ENCODE data around the gene CEPT1. TPM values are rescaled to one million over a fixed set of nuclear protein-coding genes. Genes with fewer than 3 reads are reported as not detected.

Gene CEPT1
- total RNA-seq, 1 donor from 2014 or later = 33.1 TPM

- DNase-seq (ENCODE audit: low read depth in 2 of 2) = no peak
Measured at GRCh38 chr1:111225717-111226400, 85.8 kb downstream of the CEPT1 start.

- DNase-seq (ENCODE audit: low read depth in 2 of 2) = no peak
Measured at GRCh38 chr1:111227434-111227833, 87.4 kb downstream of the CEPT1 start, which contains the start of gene CHI3L2. CHI3L2 (plus strand) TSS chr1:111227713; CDS start chr1:111227730, 17 bp downstream.

GRCh38 chr1:111227851-111228747 is 88.1 kb downstream of the CEPT1 start:
- peak in 1 of 2 donors; percentile 63 for DNase-seq (ENCODE audit: low read depth in 2 of 2)

DNA sequence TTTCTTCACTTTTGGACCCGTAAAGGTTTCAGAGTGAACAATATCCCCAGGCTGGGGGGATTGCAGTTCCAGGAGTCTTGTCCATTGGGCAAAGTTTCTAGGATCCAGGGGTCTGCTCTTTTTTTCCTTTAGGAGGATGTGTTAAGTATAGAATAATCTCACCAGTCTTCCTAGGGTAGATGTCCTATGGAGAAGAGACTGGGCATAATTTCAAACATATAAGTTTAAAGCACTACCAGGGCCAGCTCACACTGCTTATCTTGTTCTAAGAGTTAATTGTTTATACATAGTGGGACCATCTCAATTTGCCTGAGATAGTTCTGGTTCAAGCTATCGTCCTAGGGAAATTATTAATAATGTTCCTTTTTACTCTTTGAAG is 88.7 kb downstream of the CEPT1 start:
- no peak for DNase-seq (ENCODE audit: low read depth in 2 of 2)

DNA sequence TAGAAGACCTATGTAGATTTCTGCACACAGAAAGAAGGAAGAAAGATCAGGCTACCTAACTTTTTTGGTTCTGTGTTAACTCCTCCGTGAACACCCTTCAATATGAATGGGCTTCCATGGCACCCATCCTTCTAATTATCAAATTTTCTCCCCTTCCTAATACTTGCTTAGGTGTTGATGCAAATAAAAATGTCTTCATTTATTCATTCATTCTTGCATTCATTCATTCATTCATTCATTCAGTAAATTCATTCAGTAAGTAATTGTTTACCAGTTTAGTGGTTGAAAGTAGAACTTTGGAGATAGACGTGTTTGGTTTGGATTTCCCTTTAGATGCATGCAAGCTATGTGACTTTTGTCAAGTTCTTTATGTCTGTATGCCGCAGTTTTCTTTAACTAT is 92.1 kb downstream of the CEPT1 start:
- DNase-seq (ENCODE audit: low read depth in 2 of 2) = no peak

DNA sequence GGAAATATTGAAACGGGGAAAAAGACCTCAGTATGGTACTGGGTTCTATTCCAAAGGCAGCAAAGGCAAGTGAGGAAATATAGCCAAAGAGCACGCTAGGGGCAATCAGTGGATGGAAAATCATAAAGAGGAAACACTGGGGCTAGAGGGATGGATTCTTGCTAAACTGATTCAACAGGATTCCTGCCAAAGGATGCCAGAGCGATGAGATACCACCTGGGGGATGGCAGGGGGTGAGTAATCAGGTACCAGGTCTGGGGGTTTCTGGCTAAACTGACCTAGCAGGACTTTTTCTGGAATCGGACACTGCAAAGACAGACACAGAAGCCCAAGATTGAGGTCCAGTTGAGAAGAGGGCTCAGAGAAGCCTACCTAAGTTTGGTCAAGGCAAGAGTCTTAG is 94.2 kb downstream of the CEPT1 start:
- no peak for DNase-seq (ENCODE audit: low read depth in 2 of 2)

Other genes starting within 250 kb of the CEPT1 start
- gene LRIF1, start 176.3 kb upstream of the CEPT1 start, total RNA-seq = 8.5 and 9.4 TPM in 2 replicates
- gene DRAM2, start 130 bp upstream of the CEPT1 start, total RNA-seq = 42.5 and 48.4 TPM in 2 replicates
- 1.4 TPM in 2 replicates for gene DENND2D, start 60.4 kb downstream of the CEPT1 start, total RNA-seq
- not detected in 2 replicates for gene CHI3L2, start 87.5 kb downstream of the CEPT1 start, total RNA-seq
- not detected in 2 replicates for gene CHIA, start 150.6 kb downstream of the CEPT1 start, total RNA-seq

Measured in dermis microvascular lymphatic vessel endothelial cell (primary cell).